ENCODE results near the gene AGAP1. TPM values are rescaled to one million over a fixed set of nuclear protein-coding genes. Genes with fewer than 3 reads are reported as not detected.

Gene AGAP1
- total RNA-seq, 1 donor from 2014 or later = 27.5 TPM

GRCh38 chr2:235770909-235771820 is 277.3 kb downstream of the AGAP1 start:
- no peak for DNase-seq

- no peak for DNase-seq
These were observed 279.5 kb downstream of the AGAP1 start for GRCh38 chr2:235773188-235773928.

GRCh38 chr2:235774153-235774870 is 280.5 kb downstream of the AGAP1 start:
- no peak for DNase-seq

- DNase-seq = no peak
These were observed 282.7 kb downstream of the AGAP1 start for GRCh38 chr2:235776531-235776930.

- peak; percentile 36 for DNase-seq
These were observed 285.6 kb downstream of the AGAP1 start for GRCh38 chr2:235779444-235779896.

GRCh38 chr2:235780401-235780800 is 286.6 kb downstream of the AGAP1 start:
- no peak for DNase-seq

GRCh38 chr2:235781775-235782174 is 287.9 kb downstream of the AGAP1 start:
- DNase-seq = no peak

GRCh38 chr2:235784788-235785187 is 290.9 kb downstream of the AGAP1 start:
- no peak for DNase-seq

GRCh38 chr2:235789552-235789951 is 295.7 kb downstream of the AGAP1 start:
- no peak for DNase-seq

GRCh38 chr2:235793163-235793752 is 299.4 kb downstream of the AGAP1 start:
- no peak for DNase-seq

- no peak for DNase-seq
These were observed 305.4 kb downstream of the AGAP1 start for GRCh38 chr2:235799281-235799680.

- no peak for DNase-seq
These were observed 308.7 kb downstream of the AGAP1 start for GRCh38 chr2:235802542-235802941.

- no peak for DNase-seq
These were observed 309.2 kb downstream of the AGAP1 start for GRCh38 chr2:235803028-235803427.

GRCh38 chr2:235804676-235805075 is 310.8 kb downstream of the AGAP1 start:
- no peak for DNase-seq

GRCh38 chr2:235806986-235807750 is 313.3 kb downstream of the AGAP1 start:
- DNase-seq = no peak

- no peak for DNase-seq
These were observed 314.5 kb downstream of the AGAP1 start for GRCh38 chr2:235808366-235808765.

GRCh38 chr2:235810252-235810651 is 316.4 kb downstream of the AGAP1 start:
- DNase-seq = no peak

- no peak for DNase-seq
These were observed 317.0 kb downstream of the AGAP1 start for GRCh38 chr2:235810846-235811245.

- DNase-seq = no peak
These were observed 317.8 kb downstream of the AGAP1 start for GRCh38 chr2:235811446-235812184.

GRCh38 chr2:235812185-235812665 is 318.4 kb downstream of the AGAP1 start:
- no peak for DNase-seq

GRCh38 chr2:235813398-235813797 is 319.6 kb downstream of the AGAP1 start:
- no peak for DNase-seq
